ENCODE measurements around the gene KPNA1. TPM values are rescaled to one million over a fixed set of nuclear protein-coding genes. Genes with fewer than 3 reads are reported as not detected.

KPNA1 gene
- polyA plus RNA-seq (2013, experiment 1 of 2) = 84.0 TPM
- 76.6 TPM for polyA plus RNA-seq (2013, experiment 2 of 2)

DNA sequence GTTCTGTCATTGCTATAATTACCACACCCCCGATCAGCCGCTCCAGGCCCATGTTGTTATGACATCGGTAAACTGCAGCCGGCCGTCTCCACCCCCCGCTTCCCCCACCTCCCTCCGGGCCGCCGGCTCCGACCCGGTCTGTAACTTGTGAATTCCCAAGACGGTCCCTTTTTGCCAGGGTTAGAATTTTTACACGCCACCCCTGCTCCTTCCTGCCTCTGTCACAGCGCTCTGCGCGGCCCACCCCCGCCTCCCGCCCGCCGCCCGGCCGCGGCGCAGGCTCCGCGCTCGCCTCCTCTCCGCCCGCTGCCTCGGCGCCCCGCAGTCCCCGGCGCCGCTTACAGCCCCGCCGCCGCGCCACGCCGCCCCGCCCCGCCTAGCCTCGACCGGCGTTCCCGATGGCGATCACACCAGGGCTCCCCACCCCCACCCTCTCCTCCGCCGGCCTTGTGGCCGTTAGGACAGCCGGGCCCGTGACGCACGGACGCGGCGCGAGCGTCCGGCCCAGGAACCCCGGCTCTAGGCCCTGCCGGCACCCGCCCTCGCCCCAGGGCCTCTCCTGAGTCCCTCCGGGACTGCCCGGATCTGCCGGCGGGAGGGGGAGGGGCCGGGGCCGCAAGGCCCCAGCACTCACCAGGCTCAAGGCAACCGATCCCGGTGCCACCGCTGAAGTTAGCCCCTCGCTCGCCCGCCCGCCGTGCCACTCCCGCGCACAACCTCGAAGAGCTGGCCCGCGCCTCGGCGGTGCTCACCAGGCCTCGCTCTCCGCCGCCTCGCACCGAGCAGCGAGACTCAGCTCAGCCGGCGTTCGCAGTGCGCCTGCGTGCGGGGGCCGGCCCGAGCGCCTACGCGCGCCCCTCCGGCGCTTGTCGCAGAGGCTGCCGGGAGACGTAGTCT is at the start of gene KPNA1:
Gene KPNA1 (minus strand): TSS at position 817 of the 897 bp plus-strand sequence. CDS start 18,374 bp downstream, outside the sequence.
- H3K27ac ChIP-seq (ENCODE audit: low read depth, low read length, severe bottlenecking) = peak within 1 kb of the TSS; percentile 97
- 0% methylated on average over 59 to 68 of the region's 109 CpGs for WGBS, 2 experiments (ENCODE audit: insufficient coverage in 2 of 2)
- H3K9me3 ChIP-seq (ENCODE audit: control insufficient read depth, low read length) = no peaks in the 10 kb centered on the region
- H3K36me3 ChIP-seq (ENCODE audit: control insufficient read depth, insufficient read depth, low read length) = peaks cover 6% of the 10 kb centered on the region
- peaks cover 7% of the 10 kb centered on the region for H3K4me1 ChIP-seq (ENCODE audit: control insufficient read depth, insufficient read depth, low read length, poor library complexity, severe bottlenecking)
- H3K4me3 ChIP-seq (ENCODE audit: extremely low read depth, insufficient read depth, low read length, poor library complexity, severe bottlenecking) = peak within 1 kb of the TSS; percentile 71

DNA sequence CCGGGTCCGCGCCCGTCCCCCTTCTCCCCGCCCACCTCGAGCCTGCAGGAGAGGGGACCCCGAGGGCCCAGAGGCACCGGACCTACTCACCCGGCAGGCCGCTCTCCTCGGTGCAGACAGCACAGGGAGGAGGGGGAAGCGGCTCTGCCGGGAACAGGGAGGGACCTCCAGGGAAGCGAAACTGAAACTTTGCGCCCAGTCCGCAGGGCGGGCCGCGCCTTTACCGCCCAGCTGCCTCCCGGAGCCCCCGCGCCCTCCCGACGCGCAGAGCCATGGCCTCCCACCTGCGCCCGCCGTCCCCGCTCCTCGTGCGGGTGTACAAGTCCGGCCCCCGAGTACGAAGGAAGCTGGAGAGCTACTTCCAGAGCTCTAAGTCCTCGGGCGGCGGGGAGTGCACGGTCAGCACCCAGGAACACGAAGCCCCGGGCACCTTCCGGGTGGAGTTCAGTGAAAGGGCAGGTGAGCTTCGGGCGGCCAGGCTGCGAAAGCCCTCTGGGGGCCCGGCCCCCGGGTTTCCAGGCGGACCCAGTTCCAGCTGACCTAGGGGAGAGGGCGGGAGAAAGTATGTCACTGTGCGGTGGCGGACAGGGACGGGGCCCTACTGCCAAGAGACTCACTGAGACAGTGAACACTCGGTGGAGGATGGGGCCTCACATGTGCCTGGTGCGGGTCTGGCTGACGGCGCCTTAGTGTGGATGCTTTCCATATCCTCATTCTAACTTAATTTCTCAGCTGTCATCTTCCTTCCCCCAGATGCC is 49.6 kb upstream of the KPNA1 start, which contains the start of the genes DTX3L and PARP9:
Gene DTX3L (plus strand): TSS at position 184 of the 758 bp plus-strand sequence. CDS start 89 bp downstream, at position 273.
Gene PARP9 (minus strand): TSS at position 146 of the 758 bp plus-strand sequence. CDS start 4,680 bp downstream, outside the sequence.
- Histone ChIP-seq H3K36me3 (ENCODE audit: control insufficient read depth, insufficient read depth, low read length) (no peaks in the 10 kb centered on the region), H3K9me3 (ENCODE audit: control insufficient read depth, low read length) (no peaks in the 10 kb centered on the region), H3K4me3 (ENCODE audit: extremely low read depth, insufficient read depth, low read length, poor library complexity, severe bottlenecking) (peak within 1 kb of the TSS; percentile 46), H3K4me1 (ENCODE audit: control insufficient read depth, insufficient read depth, low read length, poor library complexity, severe bottlenecking) (peaks cover 6% of the 10 kb centered on the region), H3K27ac (ENCODE audit: low read depth, low read length, severe bottlenecking) (no peak within 1 kb of the TSS)
- 3% methylated on average over 33 to 38 of the region's 56 CpGs for WGBS, 2 experiments (ENCODE audit: insufficient coverage in 2 of 2)

DNA sequence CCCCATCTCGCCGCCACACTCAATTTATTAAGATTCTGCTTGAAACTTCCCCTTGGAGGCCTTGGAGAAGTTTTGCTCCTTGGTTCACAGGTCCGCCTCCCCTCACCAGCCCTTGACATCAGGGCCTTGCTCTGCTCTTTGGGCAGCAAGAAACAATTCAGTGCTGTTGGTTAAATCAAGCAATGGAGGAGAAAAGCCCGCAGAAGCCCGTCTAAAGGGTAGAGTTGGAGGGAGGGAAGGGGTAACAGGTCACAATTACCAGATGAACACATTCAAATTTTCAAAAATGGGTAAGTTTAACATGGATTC is 48.9 kb upstream of the KPNA1 start:
- H3K36me3 ChIP-seq (ENCODE audit: control insufficient read depth, insufficient read depth, low read length) = no peaks in the 10 kb centered on the region
- H3K4me1 ChIP-seq (ENCODE audit: control insufficient read depth, insufficient read depth, low read length, poor library complexity, severe bottlenecking) = peaks cover 5% of the 10 kb centered on the region
- WGBS, 2 experiments (ENCODE audit: insufficient coverage in 2 of 2) = 82 to 96% methylated on average over 2 to 3 of the region's 5 CpGs
- peak overlapping the region; percentile 46 for H3K4me3 ChIP-seq (ENCODE audit: extremely low read depth, insufficient read depth, low read length, poor library complexity, severe bottlenecking)
- no peaks in the 10 kb centered on the region for H3K9me3 ChIP-seq (ENCODE audit: control insufficient read depth, low read length)
- H3K27ac ChIP-seq (ENCODE audit: low read depth, low read length, severe bottlenecking) = no peak overlapping the region

DNA sequence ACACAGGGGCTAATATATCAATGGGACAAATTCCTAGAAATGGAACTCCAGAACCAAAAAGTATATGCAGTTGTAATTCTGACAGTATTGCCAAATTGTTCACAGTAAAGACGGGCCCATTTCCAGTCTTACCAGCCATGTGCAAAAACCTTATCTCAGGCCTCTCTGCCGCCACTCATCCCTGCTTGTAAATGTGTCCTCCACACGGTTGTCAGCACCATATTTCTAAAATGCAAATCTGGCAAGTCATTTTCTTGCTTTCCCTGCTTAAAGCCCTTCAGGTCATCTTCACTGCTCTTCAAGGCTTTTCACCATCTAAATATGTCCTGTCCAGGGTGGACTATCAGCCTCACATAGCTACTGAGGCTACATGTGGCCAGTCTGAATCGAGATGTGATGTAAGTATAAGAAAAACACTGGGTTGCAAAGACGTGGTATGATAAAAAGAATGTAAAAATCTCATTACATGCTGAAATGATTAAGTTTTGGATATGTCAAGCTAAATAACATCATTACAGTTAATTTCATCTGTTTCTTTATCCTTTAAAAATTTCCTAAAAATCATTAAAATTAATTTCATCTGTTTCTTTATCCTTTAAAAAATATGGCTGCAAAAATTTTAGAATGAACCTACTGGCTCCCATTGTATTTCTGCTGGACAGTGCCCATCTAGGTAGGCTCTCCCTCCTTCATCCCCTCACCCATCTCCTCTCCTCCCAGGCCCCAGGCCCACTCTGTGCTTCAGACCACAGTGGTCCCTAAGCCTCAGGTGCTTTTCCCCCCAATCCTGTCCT is 48.4 kb upstream of the KPNA1 start:
- no peaks in the 10 kb centered on the region for H3K9me3 ChIP-seq (ENCODE audit: control insufficient read depth, low read length)
- H3K4me3 ChIP-seq (ENCODE audit: extremely low read depth, insufficient read depth, low read length, poor library complexity, severe bottlenecking) = no peak overlapping the region
- WGBS, 2 experiments (ENCODE audit: insufficient coverage in 2 of 2) = 90 to 97% methylated on average over 3 of the region's 5 CpGs
- H3K27ac ChIP-seq (ENCODE audit: low read depth, low read length, severe bottlenecking) = no peak overlapping the region
- H3K4me1 ChIP-seq (ENCODE audit: control insufficient read depth, insufficient read depth, low read length, poor library complexity, severe bottlenecking) = peaks cover 3% of the 10 kb centered on the region
- H3K36me3 ChIP-seq (ENCODE audit: control insufficient read depth, insufficient read depth, low read length) = no peaks in the 10 kb centered on the region

DNA sequence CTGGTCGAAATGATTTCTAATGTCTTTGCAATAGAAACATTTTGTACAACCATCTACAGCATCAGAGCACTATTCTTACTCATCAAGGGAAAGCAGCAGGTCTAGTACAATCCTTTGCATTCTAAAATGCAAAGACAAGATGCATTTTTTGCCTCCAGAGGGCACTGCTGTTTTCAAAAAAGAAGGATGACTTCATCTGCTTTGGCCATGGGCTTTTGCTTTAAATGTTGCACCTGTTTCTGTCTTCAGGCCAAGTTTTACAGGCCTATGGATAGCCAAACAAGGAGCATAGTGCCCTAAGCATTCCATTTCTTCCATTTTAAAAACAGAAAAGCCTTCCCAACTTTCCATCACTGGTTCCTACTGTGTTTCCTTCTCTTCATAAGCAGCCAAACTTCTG is 45.9 kb upstream of the KPNA1 start:
- WGBS, 2 experiments (ENCODE audit: insufficient coverage in 2 of 2) = 67% methylated on average over 1 of the region's 1 CpG; no CpG with 5 or more reads in 1 of the 2 experiments

DNA sequence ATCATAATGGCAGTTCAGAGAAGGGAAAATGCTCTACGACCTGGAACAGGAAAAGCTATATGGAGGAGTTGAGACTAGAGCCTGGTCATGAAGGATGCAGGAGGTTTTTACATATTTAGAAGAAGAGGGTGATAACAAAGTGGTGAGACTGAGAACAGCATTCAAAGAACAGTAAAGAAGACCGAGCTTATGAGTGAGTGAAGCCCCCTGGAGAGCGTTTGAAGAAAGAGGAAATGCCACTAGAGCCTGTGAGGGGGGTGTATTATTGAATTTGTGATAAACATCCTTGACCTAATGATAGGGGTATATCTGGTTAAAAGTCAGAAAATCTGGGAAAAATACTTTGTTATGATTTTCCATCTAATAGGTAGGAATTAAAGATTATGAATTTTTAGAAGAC is 45.2 kb upstream of the KPNA1 start:
- H3K4me3 ChIP-seq (ENCODE audit: extremely low read depth, insufficient read depth, low read length, poor library complexity, severe bottlenecking) = no peak overlapping the region
- no peaks in the 10 kb centered on the region for H3K9me3 ChIP-seq (ENCODE audit: control insufficient read depth, low read length)
- peaks cover 6% of the 10 kb centered on the region for H3K4me1 ChIP-seq (ENCODE audit: control insufficient read depth, insufficient read depth, low read length, poor library complexity, severe bottlenecking)
- H3K27ac ChIP-seq (ENCODE audit: low read depth, low read length, severe bottlenecking) = no peak overlapping the region
- WGBS, 2 experiments (ENCODE audit: insufficient coverage in 2 of 2) = 44 to 52% methylated on average over 3 of the region's 3 CpGs
- no peaks in the 10 kb centered on the region for H3K36me3 ChIP-seq (ENCODE audit: control insufficient read depth, insufficient read depth, low read length)

More for the DNA sequence above, 45.9 kb upstream of the KPNA1 start:
- Histone ChIP-seq H3K4me3 (ENCODE audit: extremely low read depth, insufficient read depth, low read length, poor library complexity, severe bottlenecking) (no peak overlapping the region), H3K27ac (ENCODE audit: low read depth, low read length, severe bottlenecking) (no peak overlapping the region), H3K4me1 (ENCODE audit: control insufficient read depth, insufficient read depth, low read length, poor library complexity, severe bottlenecking) (peaks cover 3% of the 10 kb centered on the region), H3K9me3 (ENCODE audit: control insufficient read depth, low read length) (no peaks in the 10 kb centered on the region), H3K36me3 (ENCODE audit: control insufficient read depth, insufficient read depth, low read length) (no peaks in the 10 kb centered on the region)

DNA sequence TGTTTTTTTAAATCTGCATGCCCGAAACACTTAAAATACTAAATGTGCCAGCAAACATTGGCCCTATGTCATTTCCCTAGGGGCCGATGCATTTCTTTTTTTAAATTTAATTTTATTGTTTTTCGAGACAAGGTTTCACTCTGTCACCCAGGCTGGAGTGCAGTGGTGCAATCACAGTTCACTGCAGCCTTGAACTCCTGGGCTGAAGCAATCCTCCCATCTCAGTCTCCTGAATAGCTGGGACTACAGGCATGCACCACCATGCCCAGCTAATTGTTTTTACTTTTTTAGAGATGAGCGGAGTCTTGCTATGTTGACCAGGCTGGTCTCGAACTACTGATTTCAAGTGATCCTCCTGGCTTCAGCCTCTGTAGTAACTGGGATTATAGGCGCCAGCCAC is 43.9 kb upstream of the KPNA1 start:
- no peaks in the 10 kb centered on the region for H3K36me3 ChIP-seq (ENCODE audit: control insufficient read depth, insufficient read depth, low read length)

DNA sequence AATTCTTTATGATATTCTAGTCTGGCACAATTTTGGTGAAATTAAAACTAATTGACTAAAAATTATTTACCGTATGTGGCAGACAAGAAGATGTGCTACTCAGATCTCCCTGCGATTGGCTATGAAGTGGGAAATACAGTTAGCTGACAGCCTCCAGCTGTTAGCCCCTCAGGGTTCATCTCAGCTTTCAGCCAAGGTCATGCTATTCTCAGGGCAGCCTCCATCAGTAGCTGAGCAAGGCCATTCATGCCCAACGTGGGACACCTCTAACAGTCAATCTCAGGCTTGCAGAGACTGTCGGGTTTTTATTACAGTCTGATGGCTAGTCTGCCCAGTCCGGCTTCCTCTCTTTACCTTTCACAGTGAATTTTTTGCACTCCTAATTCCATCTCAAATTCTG is 42.6 kb upstream of the KPNA1 start:
- no peak overlapping the region for H3K27ac ChIP-seq (ENCODE audit: low read depth, low read length, severe bottlenecking)
- H3K9me3 ChIP-seq (ENCODE audit: control insufficient read depth, low read length) = no peaks in the 10 kb centered on the region
- peaks cover 6% of the 10 kb centered on the region for H3K4me1 ChIP-seq (ENCODE audit: control insufficient read depth, insufficient read depth, low read length, poor library complexity, severe bottlenecking)
- WGBS, 2 experiments (ENCODE audit: insufficient coverage in 2 of 2) = 90 to 93% methylated on average over 3 to 5 of the region's 5 CpGs
- H3K36me3 ChIP-seq (ENCODE audit: control insufficient read depth, insufficient read depth, low read length) = no peaks in the 10 kb centered on the region
- no peak overlapping the region for H3K4me3 ChIP-seq (ENCODE audit: extremely low read depth, insufficient read depth, low read length, poor library complexity, severe bottlenecking)

More for the DNA sequence above, 43.9 kb upstream of the KPNA1 start:
- no peaks in the 10 kb centered on the region for H3K9me3 ChIP-seq (ENCODE audit: control insufficient read depth, low read length)
- H3K27ac ChIP-seq (ENCODE audit: low read depth, low read length, severe bottlenecking) = no peak overlapping the region
- H3K4me1 ChIP-seq (ENCODE audit: control insufficient read depth, insufficient read depth, low read length, poor library complexity, severe bottlenecking) = peaks cover 6% of the 10 kb centered on the region
- H3K4me3 ChIP-seq (ENCODE audit: extremely low read depth, insufficient read depth, low read length, poor library complexity, severe bottlenecking) = no peak overlapping the region
- WGBS, 2 experiments (ENCODE audit: insufficient coverage in 2 of 2) = 94 to 95% methylated on average over 3 to 6 of the region's 6 CpGs

DNA sequence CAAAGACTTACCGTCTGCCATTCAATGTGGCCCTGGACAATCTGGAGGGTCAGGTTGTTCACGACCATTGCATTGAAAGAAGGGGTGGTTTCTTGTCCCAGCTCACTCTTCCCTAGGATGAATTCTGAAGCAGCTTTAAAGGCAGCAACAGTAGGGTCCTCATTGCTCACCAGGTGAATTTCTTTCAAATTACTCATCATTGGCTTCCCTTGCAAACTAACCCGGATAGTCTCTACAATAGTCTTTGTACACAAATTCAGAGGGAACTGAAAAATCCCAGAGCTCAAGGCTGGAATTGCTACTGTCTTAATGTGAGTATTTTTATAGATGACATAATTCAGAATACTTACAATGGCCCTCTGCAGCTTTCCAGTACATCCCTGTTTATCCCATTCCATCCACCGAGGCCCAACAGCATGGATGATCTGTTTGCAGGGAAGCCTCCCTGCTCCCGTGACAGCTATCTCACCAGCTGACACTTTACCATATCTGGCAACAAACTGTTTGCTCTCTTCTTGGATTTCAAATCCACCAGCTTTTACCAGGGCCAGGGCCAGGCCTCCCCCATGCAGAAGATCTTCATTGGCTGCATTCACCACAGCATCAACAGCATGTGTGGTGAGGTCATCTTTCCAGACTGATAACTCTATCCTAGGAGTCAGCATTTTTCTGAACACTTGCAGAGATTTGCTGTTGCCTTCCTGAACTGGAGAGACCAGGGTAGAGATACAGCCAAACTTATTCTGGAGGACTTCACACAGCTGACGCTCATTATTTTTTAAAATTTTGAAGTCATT is 40.7 kb upstream of the KPNA1 start:
- no peaks in the 10 kb centered on the region for H3K9me3 ChIP-seq (ENCODE audit: control insufficient read depth, low read length)
- H3K4me1 ChIP-seq (ENCODE audit: control insufficient read depth, insufficient read depth, low read length, poor library complexity, severe bottlenecking) = peaks cover 6% of the 10 kb centered on the region
- H3K36me3 ChIP-seq (ENCODE audit: control insufficient read depth, insufficient read depth, low read length) = no peaks in the 10 kb centered on the region
- 79 to 82% methylated on average over 5 to 6 of the region's 6 CpGs for WGBS, 2 experiments (ENCODE audit: insufficient coverage in 2 of 2)
- peak overlapping the region; percentile 33 for H3K27ac ChIP-seq (ENCODE audit: low read depth, low read length, severe bottlenecking)
- H3K4me3 ChIP-seq (ENCODE audit: extremely low read depth, insufficient read depth, low read length, poor library complexity, severe bottlenecking) = no peak overlapping the region

Data from mesodermal cell (in vitro differentiated cells).